Neural cell (in vitro differentiated cells): ENCODE results near the gene ARNT2.

ENCODE experiments used
- CTCF ChIP-seq: fragments of 450-650 bp; IDR thresholded peaks from 2 replicates; pipeline ENCODE4 v1.5.1; 2014; ENCODE audit warnings: antibody characterized with exemption, mild to moderate bottlenecking, moderate library complexity; ENCODE audit not compliant: poor library complexity, severe bottlenecking
- EP300 ChIP-seq: fragments of 450-650 bp; conservative IDR thresholded peaks from 2 replicates; pipeline ENCODE4 v1.6.1; 2014; ENCODE audit warnings: antibody characterized with exemption, mild to moderate bottlenecking, moderate library complexity; ENCODE audit not compliant: poor library complexity, severe bottlenecking
- EZH2 ChIP-seq: fragments of 200-600, 300-800 bp; shearing (Covaris generic), sonication (generic); IDR thresholded peaks from 2 replicates; pipeline ENCODE4 v1.6.1; 2014; ENCODE audit warnings: antibody characterized with exemption, low read length, borderline replicate concordance, mild to moderate bottlenecking; ENCODE audit not compliant: insufficient read depth, poor library complexity, severe bottlenecking
- MXI1 ChIP-seq: fragments of 450-650 bp; conservative IDR thresholded peaks from 2 replicates; pipeline ENCODE4 v1.6.1; 2014; ENCODE audit warnings: antibody characterized with exemption, mild to moderate bottlenecking; ENCODE audit not compliant: poor library complexity, severe bottlenecking
- POLR2AphosphoS5 ChIP-seq: IDR thresholded peaks from 2 replicates; pipeline ENCODE4 v1.6.1; 2012
- RAD21 ChIP-seq: fragments of 450-650 bp; conservative IDR thresholded peaks from 2 replicates; pipeline ENCODE4 v1.6.1; 2014; ENCODE audit warnings: antibody characterized with exemption, mild to moderate bottlenecking, moderate library complexity
- REST ChIP-seq: IDR thresholded peaks from 2 replicates; pipeline ENCODE4 v1.6.1; 2012; ENCODE audit warnings: borderline replicate concordance
- TAF1 ChIP-seq: IDR thresholded peaks from 2 replicates; pipeline ENCODE4 v1.6.1; 2012; ENCODE audit warnings: low read depth

- TF ChIP-seq CTCF, result no peak
- TF ChIP-seq TAF1, result no peak
- no peak for TF ChIP-seq EP300
- no peak for TF ChIP-seq EZH2
- no peak for TF ChIP-seq POLR2AphosphoS5
- TF ChIP-seq MXI1, result no peak
- no peak for TF ChIP-seq RAD21
- no peak for TF ChIP-seq REST
Measured at GRCh38 chr15:80562033-80562432, 157.9 kb downstream of the ARNT2 start.
